NCI-H1694 (cell line): ENCODE data around the gene COL13A1.

Experiments used
- DNase-seq: peaks from one replicate; lab custom pipeline; 2025; lab: John Stamatoyannopoulos, UW

Gene COL13A1

GRCh38 chr10:69791812-69792211 lies 9.9 kb upstream of the COL13A1 start:
- DNase-seq = no peak

DNA sequence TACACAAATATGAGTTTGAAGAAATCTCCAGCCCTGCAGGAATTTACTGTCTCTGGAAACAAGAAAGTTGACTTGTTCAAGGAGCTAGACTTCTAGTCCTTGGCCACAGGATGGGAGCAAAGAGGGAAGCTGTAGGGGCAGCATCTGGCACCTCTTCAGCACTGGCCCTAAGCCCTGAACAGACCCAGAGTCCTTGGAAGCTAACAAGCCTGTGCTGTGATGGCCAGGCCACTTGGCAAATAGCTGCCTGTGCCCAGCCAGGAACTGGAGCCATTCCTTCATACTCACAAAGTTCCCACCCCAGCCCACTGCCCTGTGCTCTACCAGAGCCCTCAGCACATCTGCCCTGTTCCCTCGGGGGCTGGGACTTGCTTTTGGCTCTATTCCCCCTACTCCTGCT lies 9.4 kb upstream of the COL13A1 start:
- DNase-seq = no peak

DNA sequence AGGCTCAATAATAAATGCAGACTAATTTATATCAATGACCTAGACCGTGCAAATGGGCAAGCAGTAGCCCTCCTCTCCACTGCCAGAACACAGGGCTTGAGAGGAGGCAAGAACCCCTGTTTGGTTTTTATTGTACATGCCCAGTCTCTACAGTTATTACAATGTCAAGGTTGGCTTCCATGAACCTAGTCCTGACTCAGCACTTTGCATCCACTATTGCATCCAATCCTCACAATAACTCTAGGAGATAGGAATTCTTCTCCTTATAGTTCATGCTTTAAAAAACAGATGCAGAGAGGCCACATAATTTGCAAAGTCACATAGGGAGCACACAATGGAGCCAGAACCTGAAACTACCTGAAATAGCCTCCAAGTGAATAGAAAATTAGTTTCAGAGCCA lies 7.0 kb upstream of the COL13A1 start:
- DNase-seq = no peak

GRCh38 chr10:69795242-69795934 lies 6.3 kb upstream of the COL13A1 start:
- DNase-seq = no peak

GRCh38 chr10:69797959-69798358 lies 3.7 kb upstream of the COL13A1 start:
- DNase-seq = no peak

GRCh38 chr10:69800109-69800508 lies 1.6 kb upstream of the COL13A1 start:
- peak; percentile 54 for DNase-seq

GRCh38 chr10:69800665-69801064 lies 1.0 kb upstream of the COL13A1 start:
- DNase-seq = no peak

GRCh38 chr10:69801094-69801433 lies 642 bp upstream of the COL13A1 start:
- peak; percentile 35 for DNase-seq

DNA sequence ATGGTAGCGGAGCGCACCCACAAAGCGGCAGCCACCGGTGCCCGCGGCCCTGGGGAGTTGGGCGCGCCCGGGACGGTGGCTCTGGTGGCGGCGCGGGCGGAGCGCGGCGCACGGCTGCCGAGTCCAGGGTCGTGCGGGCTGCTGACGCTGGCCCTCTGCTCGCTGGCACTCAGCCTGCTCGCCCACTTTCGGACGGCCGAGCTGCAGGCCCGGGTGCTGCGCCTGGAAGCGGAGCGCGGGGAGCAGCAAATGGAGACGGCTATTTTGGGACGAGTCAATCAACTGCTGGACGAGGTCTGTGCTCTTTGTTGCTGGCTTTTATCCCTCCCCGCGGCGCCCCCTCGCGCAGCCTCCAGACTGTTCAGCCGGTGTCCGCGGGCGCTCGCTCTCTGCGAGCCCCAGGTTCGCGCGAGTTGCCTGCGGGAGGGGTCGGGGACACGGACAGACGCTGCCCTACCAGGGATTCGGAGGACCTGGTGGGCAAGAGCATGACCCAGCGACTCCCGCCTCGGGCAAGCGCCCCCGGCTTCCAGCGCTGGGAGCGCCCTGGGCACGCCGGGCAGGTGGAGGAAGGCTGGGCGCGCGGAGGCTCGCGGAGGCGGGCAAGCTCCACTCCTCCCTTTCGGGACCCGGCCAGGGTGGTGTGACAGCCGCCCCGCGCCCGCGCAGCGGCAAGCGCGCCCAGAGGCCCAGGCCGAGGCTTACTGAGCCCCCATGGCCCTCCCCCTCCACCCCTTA lies 887 bp downstream of the COL13A1 start:
- no peak for DNase-seq

DNA sequence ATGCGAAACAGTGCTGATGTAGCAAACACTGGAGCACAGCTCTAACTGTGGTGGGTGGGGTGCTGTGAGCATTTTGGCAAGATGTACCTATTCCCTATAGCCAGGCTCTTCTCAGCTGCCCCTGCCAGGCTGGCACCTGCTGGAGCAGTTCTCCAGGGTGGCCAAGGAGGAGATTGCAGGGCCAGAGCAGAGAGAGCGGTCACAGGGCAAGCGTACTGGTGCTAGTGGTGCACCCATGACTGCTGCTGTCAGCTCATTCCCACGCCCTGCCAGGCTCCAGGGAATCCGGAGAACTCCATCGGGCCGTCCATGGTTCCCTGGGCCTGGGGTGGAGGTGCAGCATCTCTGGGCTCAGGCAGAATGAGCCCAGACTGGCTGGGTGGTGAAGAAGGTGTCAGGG lies 2.1 kb downstream of the COL13A1 start:
- DNase-seq = no peak

DNA sequence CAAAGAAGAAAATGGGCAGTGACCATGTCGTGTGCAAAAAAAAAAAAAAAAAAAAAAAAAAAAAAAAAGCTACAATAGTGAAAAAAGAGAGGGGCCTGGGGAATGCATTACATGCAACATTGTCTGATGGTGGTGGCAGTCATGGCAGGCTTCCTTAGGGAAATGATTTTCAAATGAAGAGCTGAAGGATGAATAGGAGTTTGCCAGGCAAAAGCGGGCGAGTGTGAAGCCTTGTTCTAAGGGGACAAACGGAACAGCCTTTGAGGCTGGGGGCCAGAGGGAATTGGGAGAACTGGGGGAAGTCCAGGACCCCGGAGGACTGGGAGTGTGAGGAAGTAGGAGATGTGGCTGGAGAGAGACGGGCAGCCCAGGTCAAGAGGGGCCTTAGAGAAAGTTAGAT lies 3.1 kb downstream of the COL13A1 start:
- no peak for DNase-seq

DNA sequence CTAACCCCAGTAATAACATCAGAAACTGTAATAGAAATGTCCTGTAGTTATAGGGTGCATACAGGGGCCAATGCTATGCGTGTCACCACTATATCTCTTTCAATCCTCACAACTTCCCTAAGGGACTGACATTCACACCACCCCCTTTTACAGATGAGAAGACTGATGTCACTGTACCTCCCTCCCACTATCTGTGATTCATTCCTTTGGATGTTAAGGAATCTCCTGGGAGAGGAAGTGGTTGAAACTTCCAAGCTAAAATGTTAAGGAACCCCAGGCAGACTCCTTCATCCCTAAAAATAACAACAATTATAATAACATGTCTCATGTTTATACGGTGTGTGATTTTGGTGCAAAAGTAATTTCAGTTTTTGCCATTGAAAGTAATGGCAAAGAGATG lies 5.4 kb downstream of the COL13A1 start:
- no peak for DNase-seq

- DNase-seq = no peak
These were observed 6.0 kb downstream of the COL13A1 start for GRCh38 chr10:69807696-69808095.

GRCh38 chr10:69809318-69809717 lies 7.6 kb downstream of the COL13A1 start:
- DNase-seq = no peak

GRCh38 chr10:69810097-69810496 lies 8.4 kb downstream of the COL13A1 start:
- DNase-seq = no peak

- DNase-seq = no peak
These were observed 9.1 kb downstream of the COL13A1 start for GRCh38 chr10:69810675-69811397.

- DNase-seq = no peak
These were observed 11.9 kb downstream of the COL13A1 start for GRCh38 chr10:69813632-69814031.

DNA sequence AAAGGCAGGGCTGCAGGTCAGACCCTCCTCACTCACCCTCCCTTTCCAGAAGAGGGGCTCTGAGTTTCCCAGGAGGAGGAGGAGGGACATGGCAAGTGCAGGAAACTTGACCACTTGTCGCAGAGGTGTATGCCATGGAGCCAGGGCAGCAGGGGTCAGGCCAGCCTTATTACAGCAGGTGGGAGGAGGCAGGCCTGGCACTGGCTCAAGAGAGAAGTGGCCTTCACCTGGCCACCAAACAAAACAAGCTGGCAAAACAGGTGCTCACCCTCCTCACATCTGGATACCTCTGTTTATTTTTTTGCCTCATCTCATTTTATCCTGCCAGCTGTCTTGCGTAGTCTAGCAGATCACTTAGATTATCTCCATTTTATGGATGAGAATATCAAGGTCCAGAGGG lies 12.5 kb downstream of the COL13A1 start:
- no peak for DNase-seq

- no peak for DNase-seq
These were observed 13.4 kb downstream of the COL13A1 start for GRCh38 chr10:69815104-69815503.

DNA sequence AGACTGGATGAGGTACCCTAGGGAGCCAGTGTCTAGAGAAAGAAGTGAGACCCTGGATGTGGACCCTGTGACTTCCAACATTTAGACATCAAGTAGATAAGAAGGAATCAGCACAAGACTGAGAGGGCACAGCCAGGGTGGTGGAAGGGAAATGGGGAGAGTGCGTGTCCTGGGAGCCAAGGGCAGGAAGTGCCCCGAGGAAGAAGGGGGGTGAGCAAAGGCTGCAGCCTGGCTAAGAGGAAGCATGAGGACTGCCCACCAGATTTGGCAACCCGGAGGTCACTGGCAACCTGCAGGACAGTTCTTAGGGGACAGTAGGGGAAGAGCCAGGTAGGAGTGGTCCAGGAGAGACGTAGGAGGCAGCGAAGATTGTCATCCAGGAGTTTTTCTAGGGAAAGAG lies 14.8 kb downstream of the COL13A1 start:
- DNase-seq = no peak

DNA sequence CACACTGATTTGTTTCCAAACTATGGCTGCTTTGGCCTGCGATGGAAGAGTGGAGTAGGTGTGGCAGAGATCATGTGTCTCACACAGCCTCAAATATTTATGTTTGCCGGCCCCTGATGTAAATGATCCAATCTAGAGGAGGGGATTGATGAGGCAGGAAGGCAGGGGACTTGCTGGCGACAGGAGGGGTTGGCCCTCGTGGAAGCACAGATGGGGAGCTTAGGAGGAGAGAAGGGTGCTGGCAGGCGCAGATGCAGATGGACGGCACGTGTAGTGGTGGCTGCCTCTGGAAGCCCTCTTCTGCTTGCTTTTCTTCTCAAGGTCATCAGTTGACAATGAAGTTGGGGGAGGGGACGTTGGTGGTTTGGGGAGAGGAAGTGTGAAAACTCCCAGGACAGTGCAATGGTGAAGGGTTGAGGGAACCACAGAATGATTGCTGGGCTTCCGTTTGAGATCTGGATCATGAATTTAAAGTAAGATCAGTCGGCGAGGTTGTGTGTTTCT lies 15.4 kb downstream of the COL13A1 start:
- DNase-seq = peak; percentile 63

GRCh38 chr10:69818676-69819239 lies 17.1 kb downstream of the COL13A1 start:
- DNase-seq = no peak
